HCT116 (cell line): Measurements from ENCODE around the gene WHAMM. TPM values are rescaled to one million over a fixed set of nuclear protein-coding genes. Genes with fewer than 3 reads are reported as not detected.

Experiments
- ATAC-seq: fragments of 200-7000 bp; cut with Tn5 transposase; 2 replicates; pipeline ENCODE4 v1.9.1; 2020; ENCODE audit warnings: mild to moderate bottlenecking, moderate library complexity
- BruUV-seq: library from RNA; stranded (reverse); fragments of 400-500 nt; replicated peaks from 2 replicates; lab custom pipeline; 2021; lab: Mats Ljungman, UMichigan
- CTCF ChIA-PET: fragments of 300-600 bp; sonication (Branson Sonifier 250); formaldehyde crosslinking; loops from one replicate; lab custom pipeline; 2021; ENCODE audit warnings: antibody characterized with exemption; lab: Charles Lee
- POLR2A ChIA-PET: fragments of 300-600, 350-600 bp; sonication (Branson Sonifier 250); formaldehyde crosslinking; loops from one replicate; lab custom pipeline; 2021; ENCODE audit warnings: antibody characterized with exemption; lab: Charles Lee
- RAD21 ChIA-PET, 2 experiments: fragments of 300-600 bp; sonication (Branson Sonifier 250); formaldehyde crosslinking; loops; one replicate each; lab custom pipeline; 2023; ENCODE audit warnings: low total read pairs in 2 of 2; ENCODE audit not compliant: uncharacterized antibody in 2 of 2, unreplicated experiment in 2 of 2, low non-redundant PET in 1 of 2; lab: Charles Lee
- DNase-seq: peaks from one replicate; pipeline ENCODE4 v3.0.0-alpha.2; 2010; ENCODE audit warnings: low read depth, low spot score
- H2AFZ ChIP-seq: fragments of 200-600 bp; shearing (Covaris generic), sonication (generic); 2 replicates; pipeline ENCODE4 v1.6.1; 2017; ENCODE audit warnings: low read depth, mixed run types, mixed read lengths, antibody characterized with exemption, low read length; ENCODE audit not compliant: poor library complexity, severe bottlenecking
- H3K27ac ChIP-seq: 2 replicates; pipeline ENCODE4 v1.5.1; 2012; ENCODE audit warnings: low read depth, low read length
- H3K27me3 ChIP-seq: fragments of 200-600 bp; sonication (generic); 2 replicates; pipeline ENCODE4 v1.6.1; 2016; ENCODE audit warnings: mixed run types, low read length, mixed read lengths; ENCODE audit not compliant: insufficient read depth
- H3K36me3 ChIP-seq, 2 experiments: fragments of 200-500 bp in 1 of 2; fragments of 200-600 bp in 1 of 2; sonication (Bioruptor generic) in 1 of 2; sonication (generic) in 1 of 2; 2 replicates each; pipeline versions ENCODE4 v1.5.1 to v1.6.1; 2014 to 2016; ENCODE audit warnings: low read length in 2 of 2, inconsistent platforms in 1 of 2, mixed read lengths in 1 of 2, mixed run types in 1 of 2; ENCODE audit not compliant: insufficient read depth in 2 of 2, control insufficient read depth in 1 of 2
- H3K4me1 ChIP-seq, 2 experiments: fragments of 200-600 bp in 1 of 2; sonication (generic) in 1 of 2; 2 replicates each; pipeline versions ENCODE4 v1.5.1 to v1.6.1; 2012 to 2017; ENCODE audit warnings: low read length in 2 of 2, inconsistent platforms in 1 of 2, mild to moderate bottlenecking in 1 of 2, mixed read lengths in 1 of 2, mixed run types in 1 of 2, moderate library complexity in 1 of 2; ENCODE audit not compliant: insufficient read depth in 2 of 2, control insufficient read depth in 1 of 2
- H3K4me2 ChIP-seq: fragments of 200-600 bp; sonication (generic); 2 replicates; pipeline ENCODE4 v1.6.1; 2017; ENCODE audit warnings: mixed run types, low read length, mixed read lengths
- H3K4me3 ChIP-seq, 2 experiments: fragments of 200-600 bp in 1 of 2; sonication (generic) in 1 of 2; replicated peaks in 1 of 2; 2 replicates each; pipeline ENCODE4 v1.5.1; 2011 to 2016; ENCODE audit warnings: low read length in 2 of 2, control low read depth in 1 of 2, low read depth in 1 of 2, mild to moderate bottlenecking in 1 of 2, mixed read lengths in 1 of 2, mixed run types in 1 of 2
- H3K79me2 ChIP-seq: fragments of 200-600 bp; sonication (generic); 2 replicates; pipeline ENCODE4 v1.6.1; 2017; ENCODE audit warnings: mild to moderate bottlenecking, mixed run types, low read length, moderate library complexity, mixed read lengths; ENCODE audit not compliant: insufficient read depth
- H3K9ac ChIP-seq: fragments of 200-600 bp; sonication (generic); 2 replicates; pipeline ENCODE4 v1.6.1; 2016; ENCODE audit warnings: low read length, mixed read lengths
- H3K9me2 ChIP-seq: fragments of 200-600 bp; sonication (generic), shearing (Covaris generic); 2 replicates; pipeline ENCODE4 v1.6.1; 2017; ENCODE audit warnings: mixed run types, mild to moderate bottlenecking, moderate library complexity; ENCODE audit not compliant: insufficient read depth
- H3K9me3 ChIP-seq, 2 experiments: fragments of 200-500 bp in 1 of 2; fragments of 200-600 bp in 1 of 2; sonication (Bioruptor generic) in 1 of 2; sonication (generic) in 1 of 2; 2 replicates each; pipeline ENCODE4 v1.6.1; 2014 to 2017; ENCODE audit warnings: low read length in 2 of 2, mixed read lengths in 2 of 2, inconsistent platforms in 1 of 2, low read depth in 1 of 2, mild to moderate bottlenecking in 1 of 2, mixed run types in 1 of 2, moderate library complexity in 1 of 2; ENCODE audit not compliant: control insufficient read depth in 1 of 2, insufficient read depth in 1 of 2
- H4K20me1 ChIP-seq: fragments of 200-600 bp; sonication (generic), shearing (Covaris generic); 2 replicates; pipeline ENCODE4 v1.6.1; 2017; ENCODE audit warnings: mixed run types, mild to moderate bottlenecking, moderate library complexity; ENCODE audit not compliant: insufficient read depth
- EZH2 ChIP-seq: fragments of 200-600 bp; sonication (generic); IDR thresholded peaks from 2 replicates; pipeline ENCODE4 v1.6.1; 2017; ENCODE audit warnings: antibody characterized with exemption, mixed run types
- EZH2phosphoT487 ChIP-seq: fragments of 200-600 bp; IDR thresholded peaks from 2 replicates; pipeline ENCODE4 v1.6.1; 2018; ENCODE audit warnings: antibody characterized with exemption, borderline replicate concordance
- FOSL1 ChIP-seq: IDR thresholded peaks from 2 replicates; pipeline ENCODE4 v1.6.1; 2012; ENCODE audit warnings: low read depth
- JUND ChIP-seq: IDR thresholded peaks from 2 replicates; pipeline ENCODE4 v1.6.1; 2012
- POLR2AphosphoS5 ChIP-seq: IDR thresholded peaks from 2 replicates; pipeline ENCODE4 v1.6.1; 2011; ENCODE audit warnings: mild to moderate bottlenecking, low read depth, low read length, moderate library complexity
- RAD21 ChIP-seq: IDR thresholded peaks from 2 replicates; pipeline ENCODE4 v1.6.1; 2012; ENCODE audit warnings: low read depth, mild to moderate bottlenecking
- SIN3A ChIP-seq: IDR thresholded peaks from 2 replicates; pipeline ENCODE4 v1.6.1; 2012; ENCODE audit warnings: low read depth
- SP1 ChIP-seq: IDR thresholded peaks from 2 replicates; pipeline ENCODE4 v1.6.1; 2012; ENCODE audit warnings: low read depth
- SRF ChIP-seq: IDR thresholded peaks from 2 replicates; pipeline ENCODE4 v1.6.1; 2012; ENCODE audit warnings: low read depth
- TCF7L2 ChIP-seq: IDR thresholded peaks from 2 replicates; pipeline ENCODE4 v1.7.0; 2011; ENCODE audit warnings: borderline replicate concordance, inconsistent platforms; ENCODE audit not compliant: insufficient read depth, insufficient read length; ENCODE audit errors: extremely low read depth
- YY1 ChIP-seq: IDR thresholded peaks from 2 replicates; pipeline ENCODE4 v1.6.1; 2011; ENCODE audit warnings: low read length, low read depth, moderate library complexity, mild to moderate bottlenecking; ENCODE audit not compliant: insufficient replicate concordance; ENCODE audit errors: extremely low read depth
- ZFX ChIP-seq: fragments of 450-650 bp; IDR thresholded peaks from 2 replicates; pipeline ENCODE4 v1.6.1; 2017
- ZNF274 ChIP-seq: fragments of 200-500 bp; sonication (Bioruptor generic); IDR thresholded peaks from 2 replicates; pipeline ENCODE4 v1.6.1; 2014; ENCODE audit warnings: mild to moderate bottlenecking, low read depth, low read length, inconsistent platforms
- intact Hi-C: fragments of 100-400 bp; cut with micrococcal nuclease; formaldehyde crosslinking; loops from 2 replicates; pipeline ENCODE4 v1.10.0; 2022
- total RNA-seq: library from RNA; stranded (reverse); gene quantifications from one replicate; pipeline ENCODE4 v1.2.1, GENCODE V29; 2021; ENCODE audit not compliant: unreplicated experiment

The WHAMM gene
- total RNA-seq, 1 experiment from 2014 or later: 7.1 TPM

DNA sequence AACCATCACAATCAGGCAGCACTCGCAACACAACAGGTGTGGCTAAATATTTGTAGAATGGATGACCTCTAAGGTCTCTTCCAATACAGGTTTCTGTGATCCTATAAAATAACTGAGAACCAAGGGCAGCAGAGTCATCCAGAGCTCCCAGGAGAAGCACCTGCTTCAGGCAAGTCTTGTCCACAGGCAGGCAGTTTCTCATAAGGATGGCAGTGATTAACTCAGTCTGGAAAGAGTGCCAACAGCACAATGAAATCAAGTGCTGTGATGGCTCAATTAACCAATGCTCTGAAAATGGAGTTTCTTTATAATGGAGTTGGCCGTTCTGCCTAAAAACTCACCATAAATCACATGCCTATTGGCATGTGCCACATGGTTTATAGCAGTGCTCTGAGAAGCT, 72.3 kb downstream of the WHAMM start:
- DNase-seq (no peak), ATAC-seq (no peak)
- ChIA-PET RAD21 (no interaction called here), POLR2A (interaction anchor here (0.5 kb wide), 1 partner anchor 138 kb away, joined by 3 read pairs; no protein-coding TSS in a partner anchor), CTCF (no interaction called here)
- H3K4me2 ChIP-seq: no peak overlapping the region
- H3K27me3 ChIP-seq: no peaks in the 10 kb centered on the region
- H3K9ac ChIP-seq: no peak overlapping the region
- no peaks in the 10 kb centered on the region for H4K20me1 ChIP-seq
- H3K4me1 ChIP-seq: no peaks in the 10 kb centered on the region
- no peaks in the 10 kb centered on the region for H3K36me3 ChIP-seq
- BruUV-seq: no TSS peak
- no peaks in the 10 kb centered on the region for H3K9me2 ChIP-seq
- H3K79me2 ChIP-seq: no peaks in the 10 kb centered on the region
- no peak overlapping the region for H2AFZ ChIP-seq
- no peaks in the 10 kb centered on the region for H3K9me3 ChIP-seq
- intact Hi-C loops: no loop called here
- H3K4me3 ChIP-seq: no peak overlapping the region
- H3K27ac ChIP-seq: no peak overlapping the region
- TF ChIP-seq ZFX (no peak), POLR2AphosphoS5 (no peak), RAD21 (no peak), SRF (no peak), TCF7L2 (no peak), EZH2phosphoT487 (no peak), EZH2 (no peak)

DNA sequence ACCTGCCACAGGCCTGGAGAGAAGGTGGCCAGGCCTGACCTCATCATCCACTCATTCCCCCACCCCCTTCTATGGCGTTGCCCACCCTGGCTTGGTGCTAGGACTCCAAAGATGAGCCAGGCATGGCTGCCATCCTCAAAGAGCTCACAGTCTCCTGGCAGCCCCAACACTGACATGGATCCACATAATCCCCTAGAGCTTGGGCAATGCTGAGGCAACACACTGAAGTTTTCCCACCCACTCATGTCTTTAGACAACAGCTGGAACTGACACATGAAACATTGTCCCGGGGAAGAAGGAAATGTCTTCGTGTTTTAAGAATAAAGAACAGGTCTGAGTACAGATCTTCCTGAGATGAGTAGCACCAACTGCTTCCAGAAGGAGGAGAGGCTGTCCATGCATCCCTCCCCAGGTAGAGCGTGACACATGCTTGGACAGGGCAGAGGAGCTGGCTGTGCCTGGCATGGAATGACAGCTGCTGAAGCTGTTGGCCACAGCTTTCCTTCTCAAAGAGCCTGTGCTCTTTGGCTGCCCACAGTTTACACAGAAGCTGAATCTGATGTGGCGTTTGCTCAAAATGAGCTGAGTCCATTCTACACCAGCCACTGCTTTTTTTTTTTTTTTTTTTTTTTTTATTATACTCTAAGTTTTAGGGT, 73.0 kb downstream of the WHAMM start:
- ATAC-seq: no peak
- H3K27ac ChIP-seq: no peak overlapping the region
- TF ChIP-seq SRF (no peak), ZNF274 (no peak), JUND (no peak), FOSL1 (no peak), YY1 (no peak), SIN3A (no peak), RAD21 (no peak), TCF7L2 (no peak), SP1 (no peak)
- TF ChIP-seq, all 23 proteins: peak for 0
- no peaks in the 10 kb centered on the region for H3K36me3 ChIP-seq
- no peaks in the 10 kb centered on the region for H3K27me3 ChIP-seq
- CTCF ChIA-PET: no interaction called here
- H3K4me3 ChIP-seq: no peak overlapping the region
- POLR2A ChIA-PET: interaction anchor here (0.5 kb wide), 1 partner anchor 137 kb away, joined by 3 read pairs; no protein-coding TSS in a partner anchor
- no peak overlapping the region for H3K4me2 ChIP-seq
- no peak for DNase-seq
- no peaks in the 10 kb centered on the region for H4K20me1 ChIP-seq
- H2AFZ ChIP-seq: no peak overlapping the region
- no peaks in the 10 kb centered on the region for H3K79me2 ChIP-seq
- no TSS peak for BruUV-seq
- RAD21 ChIA-PET: no interaction called here
- H3K4me1 ChIP-seq: no peaks in the 10 kb centered on the region
- H3K9me3 ChIP-seq: no peaks in the 10 kb centered on the region
- H3K9me2 ChIP-seq: no peaks in the 10 kb centered on the region
- intact Hi-C loops: no loop called here
- no peak overlapping the region for H3K9ac ChIP-seq
